ENCODE results near the gene GAMT.

Gene GAMT

DNA sequence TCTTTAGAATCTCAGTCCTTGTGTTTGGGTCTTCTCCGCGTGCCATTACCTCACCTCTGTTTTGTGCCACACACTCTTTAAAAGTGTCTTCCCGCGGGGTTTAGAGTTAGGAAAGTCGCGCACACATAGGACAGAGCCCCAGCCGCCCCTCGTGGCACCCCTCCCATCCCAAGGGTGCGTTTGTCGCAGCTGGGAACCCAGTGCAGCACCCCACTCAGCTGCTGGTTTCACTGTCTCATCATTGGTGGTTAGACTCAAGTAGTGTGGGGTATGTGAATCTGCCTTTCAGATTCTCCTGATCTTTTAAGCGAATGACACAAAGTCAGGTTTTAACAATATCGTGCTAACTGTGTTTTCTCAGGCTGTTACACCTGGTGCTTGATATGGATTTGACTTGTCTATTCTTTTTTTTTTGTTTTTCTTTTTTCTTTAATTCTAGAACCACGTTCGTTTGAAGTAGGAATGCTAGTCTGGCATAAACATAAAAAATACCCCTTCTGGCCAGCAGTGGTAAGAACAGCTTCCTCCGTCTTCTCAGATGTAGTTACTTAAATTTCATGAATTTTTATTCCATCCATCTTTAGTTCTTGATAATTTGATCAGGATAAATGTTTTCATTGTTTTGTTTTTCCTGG, 37.2 kb downstream of the GAMT start:
- no peak for DNase-seq (ENCODE audit: low read depth)

DNA sequence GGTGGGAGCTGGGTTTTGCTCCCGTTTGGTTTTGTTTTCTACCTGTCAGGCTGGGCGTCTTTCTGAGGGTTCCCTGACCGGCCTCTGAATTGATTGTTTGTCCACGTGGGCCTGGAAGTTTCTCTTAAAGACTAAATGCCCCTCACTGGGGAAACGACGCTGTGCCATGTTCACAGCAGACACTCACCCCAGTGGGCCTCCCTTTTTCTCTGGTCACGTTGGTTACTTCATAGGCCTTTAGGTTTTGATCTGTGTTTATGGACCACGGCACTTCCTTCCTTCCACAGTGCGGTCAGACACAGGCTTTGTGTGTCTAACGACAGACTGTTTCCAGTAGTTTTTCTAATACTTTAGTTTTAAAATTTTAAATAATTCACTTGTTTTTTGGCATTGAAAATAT, 37.7 kb downstream of the GAMT start:
- DNase-seq (ENCODE audit: low read depth), result no peak

DNA sequence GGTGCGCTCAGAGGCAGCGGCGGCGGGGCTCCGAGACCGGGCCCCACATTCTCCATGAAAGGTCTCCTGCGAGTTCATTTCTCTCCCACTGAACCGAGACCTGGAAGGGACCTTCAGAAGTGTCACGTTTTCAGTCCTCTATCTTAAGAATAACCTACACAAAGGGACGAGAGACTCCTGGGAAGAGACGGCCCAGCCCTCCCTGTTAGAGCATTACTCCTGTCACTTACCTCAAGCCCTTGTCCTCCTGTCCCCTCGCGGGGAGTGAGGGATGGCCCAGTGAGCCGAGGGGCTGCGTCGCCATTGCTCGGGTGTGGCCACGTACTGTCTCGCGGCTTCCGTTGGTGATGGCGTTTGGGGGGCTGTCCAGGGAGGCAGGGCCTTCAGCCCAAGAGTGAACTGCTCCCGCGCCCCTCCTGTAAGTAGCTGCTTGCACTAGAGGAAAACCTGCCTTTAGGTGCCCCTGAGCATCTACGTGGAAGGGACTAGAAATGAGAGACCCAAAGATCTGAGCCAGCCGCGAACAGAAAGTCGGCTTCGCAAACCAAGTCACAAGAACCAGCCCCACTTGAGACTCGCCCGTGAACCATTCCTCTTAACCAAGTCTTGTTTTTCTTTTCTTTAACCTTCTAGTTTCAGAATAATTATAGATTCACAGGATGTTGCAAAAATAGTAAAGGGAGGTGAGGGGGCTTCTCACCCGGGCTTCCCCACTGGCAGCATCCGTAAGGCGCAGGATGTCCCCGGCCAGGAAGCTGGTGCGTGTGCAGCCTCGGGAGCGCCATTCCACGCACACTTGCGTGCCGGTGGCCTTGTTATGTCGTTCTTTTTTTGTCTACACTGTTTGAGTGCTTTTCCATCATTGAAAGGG, 38.7 kb downstream of the GAMT start:
- DNase-seq (ENCODE audit: low read depth), result no peak

DNA sequence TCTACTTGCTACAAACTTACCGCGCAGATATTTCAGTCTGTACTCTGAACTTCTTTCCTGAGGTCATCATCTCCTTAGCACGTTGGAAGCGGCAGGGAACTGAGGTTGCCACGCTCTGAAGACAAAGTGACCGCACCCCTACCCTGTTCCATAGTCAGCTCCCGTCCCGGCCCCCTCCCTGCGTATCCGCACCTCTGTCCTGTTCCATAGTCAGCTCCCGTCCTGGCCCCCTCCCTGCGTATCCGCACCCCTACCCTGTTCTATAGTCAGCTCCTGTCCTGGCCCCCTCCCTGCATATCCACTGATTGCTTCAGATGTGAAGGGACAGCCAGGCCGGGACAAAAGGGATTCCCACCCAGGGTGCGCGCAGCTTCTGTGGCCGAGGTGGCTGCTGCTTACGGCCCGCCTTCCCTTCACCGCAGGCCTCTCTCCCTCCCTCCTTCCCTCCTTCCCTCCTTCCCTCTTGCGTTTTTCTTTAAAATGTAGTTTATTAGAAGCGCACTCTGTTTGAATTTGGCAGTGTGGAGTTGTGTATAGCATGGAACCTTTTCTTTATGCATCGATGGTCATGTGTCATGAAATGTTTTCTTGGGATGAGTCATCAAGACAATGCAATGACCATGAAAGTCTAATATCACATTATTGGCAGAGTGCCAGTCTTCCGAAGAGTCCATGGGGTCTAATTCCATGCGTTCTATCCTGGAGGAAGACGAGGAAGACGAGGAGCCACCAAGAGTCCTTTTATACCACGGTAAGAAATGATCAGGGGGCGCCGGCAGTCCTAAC, 39.5 kb downstream of the GAMT start:
- DNase-seq (ENCODE audit: low read depth), result peak; percentile 72

DNA sequence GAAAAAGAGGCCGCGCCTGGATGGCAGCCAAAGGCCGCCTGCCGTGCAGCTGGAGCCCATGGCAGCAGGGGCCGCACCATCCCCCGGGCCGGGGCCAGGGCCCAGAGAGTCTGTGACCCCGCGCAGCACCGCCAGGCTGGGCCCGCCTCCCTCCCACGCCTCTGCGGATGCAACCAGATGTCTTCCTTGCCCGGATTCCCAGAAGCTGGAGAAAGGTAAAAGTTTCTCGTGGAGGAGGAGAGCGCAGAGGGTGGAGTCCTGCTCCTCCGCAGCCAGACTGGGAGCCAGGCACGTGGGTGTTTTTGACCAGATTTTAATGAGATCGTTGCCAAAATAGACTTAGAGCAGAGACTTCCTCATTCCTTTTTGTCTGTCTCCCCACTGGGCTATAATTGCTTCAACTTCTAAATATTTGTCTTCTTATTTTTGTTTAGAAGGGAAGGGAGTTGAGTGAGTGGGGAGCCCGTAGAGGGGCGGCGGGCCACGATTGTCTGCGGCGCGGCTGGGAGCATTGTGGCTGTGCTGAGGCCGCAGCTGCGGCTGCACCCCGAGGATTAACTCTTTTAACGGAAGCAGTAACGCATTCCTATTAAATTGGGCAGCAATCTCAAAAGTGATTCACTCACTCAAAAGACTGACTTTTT, 40.4 kb downstream of the GAMT start:
- DNase-seq (ENCODE audit: low read depth), result peak; percentile 51

DNA sequence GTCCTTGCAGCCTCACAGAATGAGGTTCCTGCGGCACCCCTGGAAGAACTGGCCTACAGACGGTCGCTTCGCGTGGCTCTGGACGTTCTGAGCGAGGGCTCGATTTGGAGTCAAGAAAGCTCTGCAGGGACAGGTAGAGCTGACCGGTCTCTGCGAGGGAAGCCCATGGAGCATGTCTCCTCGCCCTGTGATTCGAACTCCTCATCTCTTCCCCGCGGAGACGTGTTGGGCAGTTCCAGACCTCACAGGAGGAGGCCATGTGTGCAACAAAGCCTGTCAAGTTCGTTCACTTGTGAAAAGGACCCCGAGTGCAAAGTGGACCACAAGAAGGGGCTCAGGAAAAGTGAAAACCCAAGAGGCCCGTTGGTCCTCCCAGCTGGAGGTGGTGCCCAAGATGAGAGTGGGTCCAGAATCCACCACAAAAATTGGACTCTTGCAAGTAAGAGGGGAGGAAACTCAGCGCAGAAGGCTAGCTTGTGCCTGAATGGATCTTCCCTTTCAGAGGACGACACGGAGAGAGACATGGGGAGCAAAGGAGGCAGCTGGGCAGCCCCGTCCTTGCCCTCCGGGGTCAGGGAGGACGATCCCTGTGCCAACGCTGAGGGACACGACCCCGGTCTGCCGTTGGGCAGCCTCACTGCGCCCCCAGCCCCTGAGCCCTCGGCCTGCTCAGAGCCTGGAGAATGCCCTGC, 41.1 kb downstream of the GAMT start:
- no peak for DNase-seq (ENCODE audit: low read depth)

DNA sequence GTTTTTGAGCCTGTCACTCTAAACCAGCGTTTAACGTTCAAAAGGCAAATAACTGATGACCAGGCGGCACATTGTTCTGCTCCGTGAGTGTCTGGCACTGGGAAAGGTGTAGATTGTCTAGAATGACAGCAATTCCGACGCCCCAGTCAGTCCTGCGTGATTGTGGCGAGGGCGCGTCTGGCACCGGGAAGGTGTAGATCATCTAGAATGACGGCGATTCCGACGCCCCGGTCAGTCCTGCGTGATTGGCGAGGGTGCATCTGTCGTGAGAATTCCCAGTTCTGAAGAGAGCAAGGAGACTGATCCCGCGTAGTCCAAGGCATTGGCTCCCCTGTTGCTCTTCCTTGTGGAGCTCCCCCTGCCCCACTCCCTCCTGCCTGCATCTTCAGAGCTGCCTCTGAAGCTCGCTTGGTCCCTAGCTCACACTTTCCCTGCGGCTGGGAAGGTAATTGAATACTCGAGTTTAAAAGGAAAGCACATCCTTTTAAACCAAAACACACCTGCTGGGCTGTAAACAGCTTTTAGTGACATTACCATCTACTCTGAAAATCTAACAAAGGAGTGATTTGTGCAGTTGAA, 43.7 kb downstream of the GAMT start:
- no peak for DNase-seq (ENCODE audit: low read depth)

DNA sequence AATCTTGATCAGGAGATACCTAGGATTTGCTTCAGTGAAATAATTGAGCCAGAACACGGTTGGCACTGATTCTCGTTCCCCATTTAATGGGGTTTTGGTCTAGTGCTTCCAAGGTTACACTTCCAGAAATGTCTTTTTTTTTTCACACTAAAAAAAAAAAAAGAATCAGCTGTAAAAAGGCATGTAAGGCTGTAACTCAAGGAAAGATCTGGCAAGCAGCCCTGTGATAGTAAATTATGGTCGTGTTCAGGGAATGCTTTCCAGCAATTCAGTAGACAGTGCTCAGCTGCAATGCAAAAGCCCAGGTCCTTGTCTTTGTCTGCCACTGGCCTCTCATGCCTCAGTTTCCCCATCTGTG, 44.9 kb downstream of the GAMT start:
- DNase-seq (ENCODE audit: low read depth), result no peak

DNA sequence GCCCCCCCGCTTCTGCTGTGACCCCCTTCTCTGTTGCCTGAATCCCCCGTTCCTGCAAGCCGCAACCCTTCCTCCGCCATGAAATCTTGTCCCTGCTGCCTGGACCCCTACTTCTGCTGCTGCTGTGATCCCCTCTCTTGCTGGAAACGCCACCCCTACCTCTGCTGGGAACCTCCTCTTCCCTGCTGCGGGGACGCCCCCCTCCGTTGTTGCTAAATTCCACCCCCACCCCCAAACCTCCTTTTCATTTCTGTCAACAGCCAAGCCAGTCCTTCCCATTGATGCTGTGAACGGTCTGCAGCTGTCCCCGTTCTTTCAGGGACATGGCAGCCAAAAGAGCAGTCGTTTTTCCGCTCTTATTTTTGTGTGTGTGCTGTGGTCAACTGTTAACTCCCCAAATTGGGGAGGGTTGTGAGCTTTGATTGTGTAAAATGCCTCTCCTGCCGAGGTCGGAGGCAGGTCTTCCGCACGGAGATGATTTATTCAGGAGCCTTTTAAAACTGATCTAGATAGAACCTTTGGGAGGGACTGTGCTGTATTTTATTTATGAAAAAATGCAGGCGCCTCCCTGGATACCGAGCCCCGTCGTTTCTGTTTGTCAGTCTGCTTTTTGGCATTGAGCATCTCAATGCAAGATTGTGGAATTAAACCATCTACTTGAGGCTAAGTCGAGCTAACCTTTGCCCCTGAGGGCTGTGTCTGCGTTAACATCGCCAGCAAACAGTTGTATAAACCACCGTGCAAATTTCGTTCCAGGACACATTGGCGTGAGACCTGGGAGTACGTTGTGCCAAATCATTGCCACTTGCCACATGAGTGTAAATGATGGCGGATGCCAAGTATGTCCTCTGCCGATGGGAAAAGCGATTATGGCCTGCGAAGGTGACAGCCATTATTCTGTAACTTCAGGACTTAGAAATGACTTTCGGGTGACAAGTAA, 45.5 kb downstream of the GAMT start:
- no peak for DNase-seq (ENCODE audit: low read depth)

DNA sequence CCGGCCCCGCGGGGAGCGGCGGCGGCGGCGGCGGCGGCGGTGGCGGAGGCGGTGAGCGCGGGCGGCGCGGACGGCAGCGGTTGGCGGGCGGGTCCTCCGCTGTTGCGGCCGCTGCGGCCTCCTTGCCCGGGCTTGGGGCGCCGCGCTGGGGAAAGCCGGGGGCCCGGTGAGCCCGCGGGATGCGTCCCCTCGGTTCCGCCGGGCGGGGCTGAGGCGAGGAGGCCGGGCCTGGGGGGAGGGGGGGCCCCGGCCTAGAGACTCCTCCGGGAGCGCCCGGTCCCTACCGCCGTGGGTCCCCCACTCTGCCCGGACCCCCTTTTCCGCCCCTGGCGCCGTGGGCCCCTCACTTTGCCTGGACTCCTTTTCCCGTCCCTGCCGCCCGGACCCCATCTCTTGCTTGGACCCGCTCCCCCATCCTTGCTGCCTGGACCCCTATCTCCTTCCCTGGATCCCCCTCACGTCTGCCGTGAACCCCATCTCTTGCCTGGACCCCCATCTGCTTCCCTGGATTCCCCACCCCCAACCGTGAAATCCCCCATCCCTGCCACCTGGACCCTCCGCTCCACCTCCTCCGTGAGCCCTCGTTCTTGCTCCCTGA, 46.3 kb downstream of the GAMT start:
- no peak for DNase-seq (ENCODE audit: low read depth)

DNA sequence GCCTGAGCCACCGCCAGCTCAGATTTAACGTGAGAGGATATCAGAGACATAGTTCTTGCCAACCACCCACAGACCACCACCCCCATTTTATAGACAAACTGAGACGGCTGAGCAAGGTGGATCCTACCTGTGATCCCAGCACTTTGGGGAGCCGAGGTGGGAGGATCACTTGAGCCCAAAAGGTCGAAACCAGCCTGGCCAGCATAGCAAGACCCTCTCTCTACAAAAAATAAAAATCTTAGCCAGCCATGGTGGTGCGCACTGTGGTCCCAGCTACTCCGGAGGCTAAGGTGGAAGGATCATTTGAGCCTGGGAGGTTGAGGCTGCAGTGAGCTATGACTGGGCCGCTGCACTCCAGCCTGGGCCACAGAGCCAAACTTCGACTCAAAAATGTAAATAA, 48.2 kb downstream of the GAMT start:
- no peak for DNase-seq (ENCODE audit: low read depth)

DNA sequence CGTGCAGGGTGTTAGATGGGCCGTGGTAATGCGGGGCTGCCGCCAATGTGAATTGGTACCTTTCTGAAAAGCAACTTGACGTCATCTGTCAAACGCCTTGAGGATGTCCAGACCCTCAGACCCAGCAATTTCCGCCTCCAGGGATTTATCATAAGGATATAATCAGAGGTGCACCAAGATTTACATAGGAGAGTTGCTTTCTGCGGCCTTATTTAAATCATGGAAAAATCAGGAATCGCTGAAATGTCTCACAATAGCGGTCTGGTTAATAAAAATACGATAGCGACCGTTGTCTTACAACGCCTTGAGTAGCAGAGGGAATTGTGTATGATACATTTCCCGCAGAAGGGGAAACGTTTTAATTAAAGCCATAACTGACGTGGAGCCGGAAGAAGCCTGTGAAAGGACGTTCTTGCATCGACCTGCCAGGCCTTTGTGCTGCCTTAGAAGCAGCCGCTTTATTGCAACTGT, 49.9 kb downstream of the GAMT start:
- DNase-seq (ENCODE audit: low read depth), result no peak

DNA sequence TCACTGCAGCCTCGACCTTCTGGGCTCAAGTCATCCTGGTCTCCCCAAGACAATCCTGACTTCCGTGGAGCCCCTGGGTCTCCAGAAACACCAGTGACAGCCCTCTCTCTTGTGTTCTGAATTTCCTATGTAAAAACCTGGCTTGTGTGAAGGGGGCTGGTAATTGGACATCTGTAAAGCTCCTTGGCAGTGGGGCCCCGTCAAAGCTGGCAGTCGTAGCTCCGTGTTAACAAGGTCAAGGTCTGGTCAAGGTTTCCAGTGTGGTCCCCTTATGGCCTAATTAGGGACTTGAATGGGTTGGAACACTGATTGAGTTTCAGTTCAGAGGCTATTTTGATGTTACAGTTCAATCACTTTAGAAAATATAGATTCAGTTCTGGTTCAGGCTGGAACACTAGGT, 50.5 kb downstream of the GAMT start:
- no peak for DNase-seq (ENCODE audit: low read depth)

DNA sequence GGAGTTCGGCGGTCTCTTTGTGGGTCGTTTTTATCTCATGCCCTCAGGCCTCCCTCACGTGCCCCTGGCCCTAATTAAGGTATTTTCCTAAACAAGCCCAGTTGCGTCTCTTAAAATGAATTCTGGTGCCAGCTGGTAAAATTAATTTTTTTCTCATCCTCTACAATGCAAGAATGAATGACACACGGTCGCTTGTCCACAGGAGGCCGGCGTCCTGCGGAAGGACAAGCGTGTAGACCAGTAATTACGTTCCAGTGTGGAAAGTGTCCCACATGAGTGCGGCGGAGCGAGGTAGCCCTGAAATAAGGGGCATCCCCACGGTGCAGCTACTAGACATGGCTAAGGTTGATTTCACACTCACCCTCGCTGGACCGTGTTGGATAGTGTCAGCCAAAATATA, 52.1 kb downstream of the GAMT start:
- DNase-seq (ENCODE audit: low read depth), result no peak

Measured in fibroblast of the conjunctiva (primary cell).